Panc1 (cell line): Measurements from ENCODE around the gene CES3. TPM values are rescaled to one million over a fixed set of nuclear protein-coding genes. Genes with fewer than 3 reads are reported as not detected.

Experiments used
- ATAC-seq: fragments of 200-7000 bp; cut with Tn5 transposase; 2 replicates; pipeline ENCODE4 v1.9.1; 2020; ENCODE audit warnings: mild to moderate bottlenecking, moderate library complexity
- BruUV-seq: library from RNA; stranded (reverse); fragments of 400-500 nt; replicated peaks from 2 replicates; lab custom pipeline; 2021; lab: Mats Ljungman, UMichigan
- CTCF ChIA-PET: fragments of 300-600 bp; sonication (Branson Sonifier 250); formaldehyde crosslinking; loops from one replicate; lab custom pipeline; 2022; ENCODE audit warnings: antibody characterized with exemption; lab: Charles Lee
- POLR2A ChIA-PET: fragments of 300-600 bp; sonication (Branson Sonifier 250); formaldehyde crosslinking; loops from one replicate; lab custom pipeline; 2022; ENCODE audit warnings: antibody characterized with exemption; lab: Charles Lee
- DNase-seq: peaks from one replicate; pipeline ENCODE4 v3.0.0-alpha.2; 2010; ENCODE audit warnings: low read depth, low spot score
- H3K27ac ChIP-seq: 2 replicates; pipeline ENCODE4 v1.5.1; 2011; ENCODE audit warnings: mild to moderate bottlenecking, low read length, inconsistent platforms
- H3K27me3 ChIP-seq: fragments of 200-500 bp; sonication (Bioruptor generic); 2 replicates; pipeline ENCODE4 v1.6.0; 2014; ENCODE audit warnings: low read length, inconsistent platforms; ENCODE audit not compliant: control insufficient read depth, insufficient read depth
- H3K36me3 ChIP-seq: fragments of 200-500 bp; sonication (Bioruptor generic); 2 replicates; pipeline ENCODE4 v1.5.1; 2014; ENCODE audit warnings: inconsistent platforms, mild to moderate bottlenecking, low read length, moderate library complexity; ENCODE audit not compliant: control insufficient read depth, insufficient read depth
- H3K4me1 ChIP-seq: 2 replicates; pipeline ENCODE4 v1.5.1; 2011; ENCODE audit warnings: inconsistent platforms, mild to moderate bottlenecking, low read length, moderate library complexity; ENCODE audit not compliant: control insufficient read depth, insufficient read depth
- H3K4me3 ChIP-seq, 2 experiments: 2 replicates each; pipeline ENCODE4 v1.5.1; 2011 to 2012; ENCODE audit warnings: low read depth in 2 of 2, low read length in 2 of 2, mild to moderate bottlenecking in 2 of 2, inconsistent platforms in 1 of 2, moderate library complexity in 1 of 2
- H3K9me3 ChIP-seq: fragments of 200-500 bp; sonication (Bioruptor generic); 2 replicates; pipeline ENCODE4 v1.5.1; 2014; ENCODE audit warnings: low read depth, mild to moderate bottlenecking, inconsistent platforms, low read length, moderate library complexity; ENCODE audit not compliant: control insufficient read depth, insufficient read depth
- POLR2AphosphoS5 ChIP-seq: IDR thresholded peaks from 2 replicates; pipeline ENCODE4 v1.6.1; 2012; ENCODE audit warnings: mild to moderate bottlenecking, low read depth, low read length, moderate library complexity
- SIN3A ChIP-seq: IDR thresholded peaks from 2 replicates; pipeline ENCODE4 v1.6.1; 2012; ENCODE audit warnings: low read depth, mild to moderate bottlenecking, low read length, moderate library complexity, borderline replicate concordance; ENCODE audit not compliant: insufficient read depth
- TCF7L2 ChIP-seq: IDR thresholded peaks from 2 replicates; pipeline ENCODE4 v1.6.1; 2011; ENCODE audit warnings: mild to moderate bottlenecking, low read depth, low read length, inconsistent platforms
- in situ Hi-C: cut with HindIII; loops from 2 replicates; pipeline ENCODE4 v1.10.0; 2016; ENCODE audit warnings: low sequenced_read_pairs, low pct_unique_long_range_greater_than_20kb
- intact Hi-C: fragments of 100-400 bp; cut with micrococcal nuclease; formaldehyde crosslinking; loops from one replicate; pipeline ENCODE4 v1.10.0; 2022; ENCODE audit not compliant: unreplicated experiment
- total RNA-seq: library from RNA; stranded (reverse); gene quantifications from one replicate; pipeline ENCODE4 v1.2.1, GENCODE V29; 2021; ENCODE audit not compliant: unreplicated experiment
- TF ChIP-seq, protein P1 (sequence below), 2 experiments: IDR thresholded peaks; 2 replicates each; pipeline ENCODE4 v1.6.1; 2011 to 2012; ENCODE audit warnings: low read depth in 2 of 2, control low read depth in 1 of 2, low read length in 1 of 2, mild to moderate bottlenecking in 1 of 2, moderate library complexity in 1 of 2; ENCODE audit not compliant: insufficient read depth in 1 of 2
- TF ChIP-seq, protein P2 (sequence below): fragments of 450-650 bp; IDR thresholded peaks from 2 replicates; pipeline ENCODE4 v1.5.1; 2017; ENCODE audit warnings: mild to moderate bottlenecking

The CES3 gene
- total RNA-seq, 1 experiment from 2014 or later, result not detected

DNA sequence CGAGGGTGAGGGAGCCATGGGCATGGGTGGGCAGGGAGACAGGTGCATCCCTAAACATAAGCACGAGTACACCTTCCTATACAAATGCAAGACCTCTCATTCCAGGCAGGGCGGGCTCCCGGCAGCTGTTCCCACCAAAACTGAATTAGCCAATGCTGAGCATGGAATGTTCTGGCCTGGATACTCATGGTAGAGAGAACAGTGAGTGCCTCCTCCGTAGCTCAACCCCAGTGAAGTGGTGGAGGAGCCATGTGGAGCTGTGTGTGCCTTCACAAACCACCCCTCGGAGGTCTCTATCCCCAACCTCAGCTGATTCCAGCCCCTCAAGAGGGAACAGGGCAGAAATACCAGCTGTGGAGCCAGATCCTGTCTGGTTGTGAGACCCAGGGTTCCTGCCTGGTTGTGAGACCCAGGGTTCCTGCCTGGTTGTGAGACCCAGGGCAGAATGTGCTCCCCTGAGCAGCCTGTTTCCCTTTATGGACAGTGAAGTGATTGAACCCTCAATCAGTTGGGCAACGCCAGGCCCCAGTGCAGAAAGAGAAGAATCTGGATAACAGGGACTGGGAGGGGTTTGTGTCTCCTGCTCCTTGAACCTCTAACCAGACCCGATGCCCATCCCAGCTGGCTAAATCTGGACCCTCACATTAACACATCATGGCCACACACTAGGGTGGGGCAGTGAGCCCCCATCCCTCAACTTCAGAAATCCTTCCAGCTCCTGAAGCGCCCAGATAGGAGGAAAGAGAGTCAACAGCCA lies 40.0 kb upstream of the CES3 start:
- intact Hi-C loops, result no loop called here

DNA sequence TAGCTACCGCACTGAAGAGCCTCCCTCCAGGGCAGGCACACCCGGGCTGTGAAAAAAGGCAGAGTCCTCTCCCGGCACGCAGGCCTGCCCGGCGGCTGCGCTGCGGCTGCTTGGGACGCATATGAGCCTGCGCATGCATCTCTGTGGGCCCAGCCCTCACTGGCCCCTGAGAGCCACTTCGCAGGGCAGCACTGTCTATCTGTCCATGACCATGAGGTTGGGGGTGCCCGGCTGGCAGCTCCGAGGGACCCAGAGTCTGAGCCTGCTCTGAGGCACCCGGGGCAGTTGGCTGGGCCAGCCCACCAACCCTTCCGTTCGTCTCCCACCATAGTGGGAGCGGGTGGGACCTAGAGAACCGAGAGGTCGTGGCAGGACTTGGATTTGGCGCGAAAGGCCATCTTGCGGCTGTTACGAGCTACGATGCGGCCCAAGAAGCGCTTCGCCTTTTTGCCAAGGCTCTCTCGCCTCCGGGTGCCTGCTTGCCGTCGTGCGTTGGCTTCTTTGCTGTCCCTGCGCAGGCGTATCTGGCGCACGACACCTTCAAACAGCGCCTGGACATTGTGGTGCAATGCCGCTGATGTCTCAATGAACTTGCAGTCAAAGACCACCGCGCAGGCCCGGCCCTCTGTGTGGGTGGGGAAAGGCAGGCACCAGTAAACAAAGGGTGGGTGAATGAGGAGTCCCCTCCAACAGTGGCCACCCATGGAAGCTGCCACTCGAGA lies 39.2 kb upstream of the CES3 start:
- intact Hi-C loops (no loop called here), in situ Hi-C loops (no loop called here)
- H3K36me3 ChIP-seq, result no peaks in the 10 kb centered on the region
- no peaks in the 10 kb centered on the region for H3K9me3 ChIP-seq
- no peak overlapping the region for H3K4me3 ChIP-seq
- ChIA-PET CTCF (interaction anchor here (0.6 kb wide), 1 partner anchor 54 kb away, joined by 3 read pairs; no protein-coding TSS in a partner anchor), POLR2A (no interaction called here)
- no peak for ATAC-seq
- TF ChIP-seq SIN3A (no peak), TCF7L2 (no peak), POLR2AphosphoS5 (no peak)
- TF ChIP-seq, protein P1, sequence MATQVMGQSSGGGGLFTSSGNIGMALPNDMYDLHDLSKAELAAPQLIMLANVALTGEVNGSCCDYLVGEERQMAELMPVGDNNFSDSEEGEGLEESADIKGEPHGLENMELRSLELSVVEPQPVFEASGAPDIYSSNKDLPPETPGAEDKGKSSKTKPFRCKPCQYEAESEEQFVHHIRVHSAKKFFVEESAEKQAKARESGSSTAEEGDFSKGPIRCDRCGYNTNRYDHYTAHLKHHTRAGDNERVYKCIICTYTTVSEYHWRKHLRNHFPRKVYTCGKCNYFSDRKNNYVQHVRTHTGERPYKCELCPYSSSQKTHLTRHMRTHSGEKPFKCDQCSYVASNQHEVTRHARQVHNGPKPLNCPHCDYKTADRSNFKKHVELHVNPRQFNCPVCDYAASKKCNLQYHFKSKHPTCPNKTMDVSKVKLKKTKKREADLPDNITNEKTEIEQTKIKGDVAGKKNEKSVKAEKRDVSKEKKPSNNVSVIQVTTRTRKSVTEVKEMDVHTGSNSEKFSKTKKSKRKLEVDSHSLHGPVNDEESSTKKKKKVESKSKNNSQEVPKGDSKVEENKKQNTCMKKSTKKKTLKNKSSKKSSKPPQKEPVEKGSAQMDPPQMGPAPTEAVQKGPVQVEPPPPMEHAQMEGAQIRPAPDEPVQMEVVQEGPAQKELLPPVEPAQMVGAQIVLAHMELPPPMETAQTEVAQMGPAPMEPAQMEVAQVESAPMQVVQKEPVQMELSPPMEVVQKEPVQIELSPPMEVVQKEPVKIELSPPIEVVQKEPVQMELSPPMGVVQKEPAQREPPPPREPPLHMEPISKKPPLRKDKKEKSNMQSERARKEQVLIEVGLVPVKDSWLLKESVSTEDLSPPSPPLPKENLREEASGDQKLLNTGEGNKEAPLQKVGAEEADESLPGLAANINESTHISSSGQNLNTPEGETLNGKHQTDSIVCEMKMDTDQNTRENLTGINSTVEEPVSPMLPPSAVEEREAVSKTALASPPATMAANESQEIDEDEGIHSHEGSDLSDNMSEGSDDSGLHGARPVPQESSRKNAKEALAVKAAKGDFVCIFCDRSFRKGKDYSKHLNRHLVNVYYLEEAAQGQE (IDR thresholded peaks at IDR 0.05; ENCODE audit: insufficient read depth in 1 of 2, low read depth in 2 of 2, low read length in 1 of 2), result no peak
- TF ChIP-seq, protein P2, sequence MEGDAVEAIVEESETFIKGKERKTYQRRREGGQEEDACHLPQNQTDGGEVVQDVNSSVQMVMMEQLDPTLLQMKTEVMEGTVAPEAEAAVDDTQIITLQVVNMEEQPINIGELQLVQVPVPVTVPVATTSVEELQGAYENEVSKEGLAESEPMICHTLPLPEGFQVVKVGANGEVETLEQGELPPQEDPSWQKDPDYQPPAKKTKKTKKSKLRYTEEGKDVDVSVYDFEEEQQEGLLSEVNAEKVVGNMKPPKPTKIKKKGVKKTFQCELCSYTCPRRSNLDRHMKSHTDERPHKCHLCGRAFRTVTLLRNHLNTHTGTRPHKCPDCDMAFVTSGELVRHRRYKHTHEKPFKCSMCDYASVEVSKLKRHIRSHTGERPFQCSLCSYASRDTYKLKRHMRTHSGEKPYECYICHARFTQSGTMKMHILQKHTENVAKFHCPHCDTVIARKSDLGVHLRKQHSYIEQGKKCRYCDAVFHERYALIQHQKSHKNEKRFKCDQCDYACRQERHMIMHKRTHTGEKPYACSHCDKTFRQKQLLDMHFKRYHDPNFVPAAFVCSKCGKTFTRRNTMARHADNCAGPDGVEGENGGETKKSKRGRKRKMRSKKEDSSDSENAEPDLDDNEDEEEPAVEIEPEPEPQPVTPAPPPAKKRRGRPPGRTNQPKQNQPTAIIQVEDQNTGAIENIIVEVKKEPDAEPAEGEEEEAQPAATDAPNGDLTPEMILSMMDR, result no peak
- peaks cover 6% of the 10 kb centered on the region; the same call in 1 of the 2 replicates for H3K4me1 ChIP-seq
- H3K27ac ChIP-seq, result no peak overlapping the region
- DNase-seq, result no peak
- H3K27me3 ChIP-seq, result no peaks in the 10 kb centered on the region
- BruUV-seq, result no TSS peak

More for the DNA sequence above, 40.0 kb upstream of the CES3 start:
- Histone ChIP-seq H3K36me3 (no peaks in the 10 kb centered on the region), H3K9me3 (no peaks in the 10 kb centered on the region), H3K4me3 (no peak overlapping the region), H3K27me3 (no peaks in the 10 kb centered on the region), H3K4me1 (peaks cover 6% of the 10 kb centered on the region; the same call in 1 of the 2 replicates), H3K27ac (no peak overlapping the region)
- ChIA-PET CTCF (interaction anchor here (0.5 to 0.6 kb wide), 2 partner anchors 8 to 53 kb away, joined by 3 to 4 read pairs; no protein-coding TSS in a partner anchor), POLR2A (no interaction called here)
- TF ChIP-seq SIN3A, result no peak
- TF ChIP-seq, protein P1 (IDR thresholded peaks at IDR 0.05; ENCODE audit: insufficient read depth in 1 of 2, low read depth in 2 of 2, low read length in 1 of 2), result no peak
- TF ChIP-seq TCF7L2, result no peak
- no peak for TF ChIP-seq POLR2AphosphoS5
- TF ChIP-seq, protein P2, result no peak
- no TSS peak for BruUV-seq
- ATAC-seq (no peak), DNase-seq (no peak)
- in situ Hi-C loops, result no loop called here
